ENCODE measurements around the gene CDH2.

CDH2 gene

GRCh38 chr18:28147674-28148171, 29.2 kb downstream of the CDH2 start:
- peak; percentile 16 for DNase-seq (ENCODE audit: extremely low read depth, low read depth)
- TF ChIP-seq CTCF (IDR thresholded peaks at IDR 0.05; ENCODE audit: low read depth, low read length): no peak

GRCh38 chr18:28143725-28144124, 33.2 kb downstream of the CDH2 start:
- TF ChIP-seq CTCF (IDR thresholded peaks at IDR 0.05; ENCODE audit: low read depth, low read length): no peak
- DNase-seq (ENCODE audit: extremely low read depth, low read depth): no peak

- no peak for TF ChIP-seq CTCF (IDR thresholded peaks at IDR 0.05; ENCODE audit: low read depth, low read length)
- DNase-seq (ENCODE audit: extremely low read depth, low read depth): no peak
Measured at GRCh38 chr18:28138816-28139215, 38.1 kb downstream of the CDH2 start.

- TF ChIP-seq CTCF (IDR thresholded peaks at IDR 0.05; ENCODE audit: low read depth, low read length): no peak
- DNase-seq (ENCODE audit: extremely low read depth, low read depth): no peak
Measured at GRCh38 chr18:28136071-28136470, 40.9 kb downstream of the CDH2 start.

GRCh38 chr18:28134774-28135173, 42.2 kb downstream of the CDH2 start:
- no peak for DNase-seq (ENCODE audit: extremely low read depth, low read depth)
- TF ChIP-seq CTCF (IDR thresholded peaks at IDR 0.05; ENCODE audit: low read depth, low read length): no peak

- no peak for DNase-seq (ENCODE audit: extremely low read depth, low read depth)
- no peak for TF ChIP-seq CTCF (IDR thresholded peaks at IDR 0.05; ENCODE audit: low read depth, low read length)
Measured at GRCh38 chr18:28132084-28132483, 44.8 kb downstream of the CDH2 start.

GRCh38 chr18:28128659-28128980, 48.3 kb downstream of the CDH2 start:
- DNase-seq (ENCODE audit: extremely low read depth, low read depth): no peak
- TF ChIP-seq CTCF (IDR thresholded peaks at IDR 0.05; ENCODE audit: low read depth, low read length): no peak
